ENCODE measurements around the gene ZEB1. TPM values are rescaled to one million over a fixed set of nuclear protein-coding genes. Genes with fewer than 3 reads are reported as not detected.

The ZEB1 gene
- polyA plus RNA-seq, 1 donor from 2014 or later, result 18.0 TPM

- H3K9me3 ChIP-seq (ENCODE audit: low read length), result no peaks in the 10 kb centered on the region
- no peaks in the 10 kb centered on the region for H3K36me3 ChIP-seq (ENCODE audit: insufficient read depth, low read length)
- no peak overlapping the region for H3K4me3 ChIP-seq (ENCODE audit: low read length)
- no peak overlapping the region for H3K9ac ChIP-seq (ENCODE audit: low read length)
- no peaks in the 10 kb centered on the region for H3K9me2 ChIP-seq (ENCODE audit: insufficient read depth, low read length)
- peaks cover 12% of the 10 kb centered on the region for H3K79me2 ChIP-seq (replicated peaks; ENCODE audit: insufficient read depth, low read length)
- no peaks in the 10 kb centered on the region for H3F3A ChIP-seq (ENCODE audit: insufficient read depth, low read length, poor library complexity, severe bottlenecking)
- H4K20me1 ChIP-seq (ENCODE audit: insufficient read depth), result no peaks in the 10 kb centered on the region
- no peak overlapping the region for H3K27ac ChIP-seq (ENCODE audit: low read length)
- TF ChIP-seq RAD21 (conservative IDR thresholded peaks at IDR 0.05) (no peak), SMC3 (conservative IDR thresholded peaks at IDR 0.05; ENCODE audit: poor library complexity) (no peak), EP300 (conservative IDR thresholded peaks at IDR 0.05; ENCODE audit: poor library complexity, severe bottlenecking) (no peak)
- no peaks in the 10 kb centered on the region for H3K27me3 ChIP-seq (ENCODE audit: insufficient read depth, low read depth, low read length)
- no peak overlapping the region for H3K4me2 ChIP-seq (ENCODE audit: low read length)
- H2AFZ ChIP-seq (ENCODE audit: low read depth, low read length), result no peak overlapping the region
Observed at GRCh38 chr10:31393844-31394243, 74.8 kb downstream of the ZEB1 start.

GRCh38 chr10:31395695-31396094, 76.7 kb downstream of the ZEB1 start:
- H4K20me1 ChIP-seq (ENCODE audit: insufficient read depth), result no peaks in the 10 kb centered on the region
- H3K4me2 ChIP-seq (ENCODE audit: low read length), result no peak overlapping the region
- no peaks in the 10 kb centered on the region for H3K9me2 ChIP-seq (ENCODE audit: insufficient read depth, low read length)
- TF ChIP-seq REST (IDR thresholded peaks at IDR 0.05; ENCODE audit: borderline replicate concordance) (no peak), EZH2 (IDR thresholded peaks at IDR 0.05; ENCODE audit: borderline replicate concordance, insufficient read depth, low read length, poor library complexity, severe bottlenecking) (no peak), RAD21 (conservative IDR thresholded peaks at IDR 0.05) (no peak), EP300 (conservative IDR thresholded peaks at IDR 0.05; ENCODE audit: poor library complexity, severe bottlenecking) (no peak), MXI1 (conservative IDR thresholded peaks at IDR 0.05; ENCODE audit: poor library complexity, severe bottlenecking) (no peak), POLR2AphosphoS5 (IDR thresholded peaks at IDR 0.05) (no peak)
- no peak overlapping the region for H3K27ac ChIP-seq (ENCODE audit: low read length)
- no peaks in the 10 kb centered on the region for H3K9me3 ChIP-seq (ENCODE audit: low read length)
- H3K4me3 ChIP-seq (ENCODE audit: low read length), result no peak overlapping the region
- H3K79me2 ChIP-seq (replicated peaks; ENCODE audit: insufficient read depth, low read length), result peaks cover 8% of the 10 kb centered on the region
- no peak overlapping the region for H3K9ac ChIP-seq (ENCODE audit: low read length)
- H3K27me3 ChIP-seq (ENCODE audit: insufficient read depth, low read depth, low read length), result no peaks in the 10 kb centered on the region
- H2AFZ ChIP-seq (ENCODE audit: low read depth, low read length), result no peak overlapping the region
- no peaks in the 10 kb centered on the region for H3K36me3 ChIP-seq (ENCODE audit: insufficient read depth, low read length)
- H3F3A ChIP-seq (ENCODE audit: insufficient read depth, low read length, poor library complexity, severe bottlenecking), result no peaks in the 10 kb centered on the region

GRCh38 chr10:31396376-31396775, 77.4 kb downstream of the ZEB1 start:
- TF ChIP-seq POLR2AphosphoS5 (IDR thresholded peaks at IDR 0.05), result no peak
- no peak for TF ChIP-seq EZH2 (IDR thresholded peaks at IDR 0.05; ENCODE audit: borderline replicate concordance, insufficient read depth, low read length, poor library complexity, severe bottlenecking)
- no peak for TF ChIP-seq MXI1 (conservative IDR thresholded peaks at IDR 0.05; ENCODE audit: poor library complexity, severe bottlenecking)
- TF ChIP-seq EP300 (conservative IDR thresholded peaks at IDR 0.05; ENCODE audit: poor library complexity, severe bottlenecking), result no peak
- no peak for TF ChIP-seq REST (IDR thresholded peaks at IDR 0.05; ENCODE audit: borderline replicate concordance)
- no peak for TF ChIP-seq TAF1 (IDR thresholded peaks at IDR 0.05; ENCODE audit: low read depth)
- TF ChIP-seq CTCF (IDR thresholded peaks at IDR 0.05; ENCODE audit: poor library complexity, severe bottlenecking), result no peak
- no peak for TF ChIP-seq RAD21 (conservative IDR thresholded peaks at IDR 0.05)
- no peak for TF ChIP-seq SMC3 (conservative IDR thresholded peaks at IDR 0.05; ENCODE audit: poor library complexity)
- Histone ChIP-seq H3K9me2 (ENCODE audit: insufficient read depth, low read length) (no peaks in the 10 kb centered on the region), H3K9me3 (ENCODE audit: low read length) (no peaks in the 10 kb centered on the region), H3F3A (ENCODE audit: insufficient read depth, low read length, poor library complexity, severe bottlenecking) (no peaks in the 10 kb centered on the region), H3K36me3 (ENCODE audit: insufficient read depth, low read length) (no peaks in the 10 kb centered on the region), H3K4me3 (ENCODE audit: low read length) (no peak overlapping the region), H3K27me3 (ENCODE audit: insufficient read depth, low read depth, low read length) (no peaks in the 10 kb centered on the region), H3K4me2 (ENCODE audit: low read length) (no peak overlapping the region), H3K27ac (ENCODE audit: low read length) (no peak overlapping the region), H3K79me2 (replicated peaks; ENCODE audit: insufficient read depth, low read length) (peaks cover 13% of the 10 kb centered on the region), H2AFZ (ENCODE audit: low read depth, low read length) (no peak overlapping the region), H3K9ac (ENCODE audit: low read length) (no peak overlapping the region), H4K20me1 (ENCODE audit: insufficient read depth) (no peaks in the 10 kb centered on the region)

Data from neural cell (in vitro differentiated cells).